ENCODE data around the gene CA5B. TPM values are rescaled to one million over a fixed set of nuclear protein-coding genes. Genes with fewer than 3 reads are reported as not detected.
A peak's percentile ranks its signal among the peaks of the same experiment; 100 is the strongest.
"Not testable (repeated sequence)": the region's sequence is repeated elsewhere in the genome, so short reads cannot be mapped to it uniquely, and the experiment has no call there.

The CA5B gene
- polyA plus RNA-seq, 3 donors from 2014 or later = 66.3 to 79.1 (median 73.4) TPM

- Mint-ChIP-seq H3K4me3 (peak overlapping the region; percentile 56 to 86 (median 80)), H3K36me3 (peaks cover 6 to 15% (median 13%) of the 10 kb centered on the region in 3 donors), H3K27ac (peak overlapping the region; percentile 89 to 96 (median 96)), H3K9me3 (no peaks in the 10 kb centered on the region), H3K27me3 (ENCODE audit: low read depth in 3 of 3) (peaks cover 0 to 5% (median 3%) of the 10 kb centered on the region in 3 donors), H3K4me1 (peaks cover 69 to 81% of the 10 kb centered on the region in 2 donors)
- peak; percentile 46 to 68 (median 62) for DNase-seq
Measured at GRCh38 chrX:15758140-15758539, 20.1 kb downstream of the CA5B start.

- not testable (repeated sequence) for DNase-seq
- peak overlapping the region in 4 of 5 donors; percentile 21 to 27 (median 26) for H3K4me3 Mint-ChIP-seq
Measured at GRCh38 chrX:15759886-15760285, 21.8 kb downstream of the CA5B start.

DNA sequence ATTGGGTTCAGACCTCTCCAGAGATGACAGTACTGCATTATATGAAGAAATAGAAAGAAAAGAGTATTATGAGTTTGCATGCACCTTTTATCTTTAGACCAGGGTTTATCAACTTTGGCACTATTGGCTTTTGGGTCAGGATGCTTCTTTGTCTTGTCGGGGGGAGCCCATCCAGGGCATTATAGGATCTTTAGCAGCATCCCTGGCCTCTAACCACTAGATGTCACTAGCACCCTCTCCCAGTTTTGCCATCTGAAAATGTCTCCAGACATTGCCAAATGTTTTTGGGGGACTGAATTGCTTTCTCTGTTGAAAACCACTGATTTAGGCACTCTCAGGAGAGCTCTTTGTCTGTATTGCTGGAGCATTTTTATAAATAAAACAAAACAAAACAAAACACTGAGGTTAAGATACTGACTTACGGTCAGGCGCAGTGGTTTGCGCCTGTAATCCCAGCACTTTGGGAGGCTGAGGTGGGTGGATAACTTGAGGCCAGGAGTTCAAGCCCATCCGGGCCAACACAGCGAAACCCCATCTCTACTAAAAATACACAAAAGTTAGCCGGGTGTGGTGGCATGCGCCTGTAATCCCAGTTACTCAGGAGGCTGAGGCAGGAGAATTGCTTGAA lies 23.6 kb downstream of the CA5B start:
- Mint-ChIP-seq H3K36me3 (peaks cover 0 to 10% (median 6%) of the 10 kb centered on the region in 3 donors), H3K9me3 (no peaks in the 10 kb centered on the region), H3K4me3 (no peak overlapping the region), H3K27ac (peak overlapping the region; percentile 68 to 84 (median 78)), H3K4me1 (peaks cover 45 to 63% of the 10 kb centered on the region in 2 donors), H3K27me3 (ENCODE audit: low read depth in 3 of 3) (peaks cover 0 to 3% (median 2%) of the 10 kb centered on the region in 3 donors)
- peak; percentile 49 to 58 (median 54) for DNase-seq

More at GRCh38 chrX:15759886-15760285, 21.8 kb downstream of the CA5B start:
- Mint-ChIP-seq H3K4me1 (peaks cover 56 to 75% of the 10 kb centered on the region in 2 donors), H3K27ac (peak overlapping the region; percentile 70 to 96 (median 94)), H3K36me3 (peaks cover 6 to 10% (median 7%) of the 10 kb centered on the region in 3 donors)
- not testable (repeated sequence) for H3K9me3 Mint-ChIP-seq; H3K27me3 Mint-ChIP-seq (ENCODE audit: low read depth in 3 of 3)

DNA sequence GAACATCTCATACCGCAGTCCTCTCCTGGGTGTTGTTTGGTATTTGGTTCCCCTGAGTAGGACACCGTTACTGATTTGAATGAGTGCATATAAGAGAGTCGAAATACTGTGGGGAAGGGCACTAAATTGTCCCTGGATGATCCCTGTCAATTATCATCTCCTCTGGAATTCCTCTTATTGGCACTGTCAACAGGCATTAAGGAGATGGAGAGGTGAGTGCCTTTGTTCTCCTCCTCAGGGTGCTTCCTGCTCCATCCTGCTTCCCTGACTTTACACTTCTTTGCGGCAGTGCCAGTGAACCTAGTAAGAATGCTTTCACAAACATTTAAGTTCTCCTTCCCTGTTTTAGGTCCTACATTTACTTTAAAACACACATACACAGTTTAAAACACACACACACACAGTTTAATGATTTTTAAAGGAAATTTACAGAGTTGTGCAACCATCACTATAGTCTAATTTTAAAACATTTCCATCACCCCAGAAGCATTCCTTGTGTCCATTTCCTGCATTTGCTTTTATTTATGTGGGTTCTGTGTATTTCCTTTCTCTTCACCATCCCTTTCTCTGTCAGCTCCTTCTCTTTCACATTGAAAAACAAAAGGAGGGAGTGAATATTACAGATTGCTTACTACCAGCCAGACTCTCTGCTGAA lies 31.4 kb downstream of the CA5B start:
- Mint-ChIP-seq H3K4me3 (no peak overlapping the region), H3K36me3 (peaks cover 15 to 35% (median 24%) of the 10 kb centered on the region in 3 donors), H3K27me3 (ENCODE audit: low read depth in 3 of 3) (no peaks in the 10 kb centered on the region), H3K27ac (peak overlapping the region in 3 of 6 donors; percentile 8 to 69 (median 47)), H3K9me3 (no peaks in the 10 kb centered on the region), H3K4me1 (peaks cover 13 to 41% of the 10 kb centered on the region in 2 donors)
- no peak for DNase-seq

DNA sequence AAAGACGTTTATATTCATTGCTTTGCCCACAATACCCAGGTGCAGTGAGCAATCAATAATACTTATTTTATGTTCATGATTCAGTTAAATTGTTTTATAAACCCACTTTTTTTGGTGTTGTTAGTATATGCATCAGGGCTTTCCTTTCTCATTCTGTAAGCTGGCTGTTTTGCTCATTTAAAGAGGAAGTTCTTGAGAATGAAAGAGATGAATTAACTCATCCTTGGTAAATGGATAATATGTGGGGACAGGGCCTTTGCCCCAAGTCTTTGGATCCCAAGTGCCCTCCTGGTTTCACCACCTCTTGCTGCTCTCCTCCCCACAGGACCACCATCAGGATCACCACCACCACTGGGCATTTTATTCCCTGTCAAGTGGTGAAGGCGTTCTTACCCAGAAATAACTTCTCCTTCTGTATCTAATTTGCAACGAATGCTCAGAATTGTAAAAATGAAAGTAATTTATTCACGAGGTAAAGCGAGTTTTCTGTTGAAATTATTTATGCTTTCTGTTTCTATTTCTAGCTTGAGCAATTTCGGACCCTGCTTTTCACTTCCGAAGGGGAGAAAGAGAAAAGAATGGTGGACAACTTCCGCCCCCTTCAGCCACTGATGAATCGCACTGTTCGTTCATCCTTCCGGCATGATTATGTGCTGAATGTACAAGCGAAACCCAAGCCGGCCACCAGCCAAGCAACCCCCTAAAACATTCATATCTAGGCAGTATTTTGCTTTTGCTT lies 44.1 kb downstream of the CA5B start:
- peak; percentile 18 to 43 (median 42) for DNase-seq
- Mint-ChIP-seq H3K27me3 (ENCODE audit: low read depth in 3 of 3) (peaks cover 0 to 2% (median 0%) of the 10 kb centered on the region in 3 donors), H3K36me3 (peaks cover 9 to 46% (median 18%) of the 10 kb centered on the region in 3 donors), H3K9me3 (no peaks in the 10 kb centered on the region), H3K4me1 (peaks cover 8 to 12% of the 10 kb centered on the region in 2 donors), H3K4me3 (peak overlapping the region; percentile 84 to 97 (median 89)), H3K27ac (peak overlapping the region; percentile 96 to 99 (median 98))

DNA sequence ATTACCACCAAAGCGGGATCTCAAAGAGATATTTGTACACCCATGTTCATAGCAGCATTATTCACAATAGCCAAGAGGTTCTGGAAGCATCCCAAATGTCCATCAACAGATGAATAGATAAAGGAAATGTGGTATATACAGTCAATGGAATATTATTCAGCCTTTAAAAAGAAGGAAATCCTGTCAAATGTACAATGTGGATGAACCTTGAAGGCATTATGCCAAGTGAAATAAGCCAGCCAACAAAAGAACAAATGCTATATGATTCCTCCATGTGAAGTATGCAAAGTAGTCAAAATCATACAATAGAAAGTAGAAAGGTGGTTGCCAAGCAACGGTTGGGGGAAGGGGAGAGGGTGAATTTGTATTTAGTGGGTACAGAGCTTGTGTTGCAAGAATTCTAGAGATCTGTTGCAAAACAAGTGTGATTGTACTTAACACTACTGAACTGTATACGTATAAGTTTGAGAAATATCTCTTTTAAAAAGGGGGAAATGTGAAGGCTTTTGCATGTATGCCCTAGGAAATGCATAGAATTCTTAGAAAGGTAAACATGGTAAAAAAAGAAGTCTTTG lies 47.2 kb downstream of the CA5B start:
- H3K27ac Mint-ChIP-seq = no peak overlapping the region
- peaks cover 9 to 28% (median 14%) of the 10 kb centered on the region in 3 donors for H3K36me3 Mint-ChIP-seq
- no peak for DNase-seq
- H3K9me3 Mint-ChIP-seq = no peaks in the 10 kb centered on the region
- peaks cover 0 to 2% (median 0%) of the 10 kb centered on the region in 3 donors for H3K27me3 Mint-ChIP-seq (ENCODE audit: low read depth in 3 of 3)
- peaks cover 11 to 20% of the 10 kb centered on the region in 2 donors for H3K4me1 Mint-ChIP-seq
- no peak overlapping the region for H3K4me3 Mint-ChIP-seq

GRCh38 chrX:15786915-15787314 lies 48.8 kb downstream of the CA5B start:
- no peaks in the 10 kb centered on the region for H3K9me3 Mint-ChIP-seq
- H3K4me3 Mint-ChIP-seq = no peak overlapping the region
- H3K36me3 Mint-ChIP-seq = peaks cover 9 to 23% (median 14%) of the 10 kb centered on the region in 3 donors
- peaks cover 0 to 2% (median 0%) of the 10 kb centered on the region in 3 donors for H3K27me3 Mint-ChIP-seq (ENCODE audit: low read depth in 3 of 3)
- no peak for DNase-seq
- H3K27ac Mint-ChIP-seq = peak overlapping the region in 3 of 6 donors; percentile 55 to 64 (median 60)
- peaks cover 8 to 16% of the 10 kb centered on the region in 2 donors for H3K4me1 Mint-ChIP-seq

DNA sequence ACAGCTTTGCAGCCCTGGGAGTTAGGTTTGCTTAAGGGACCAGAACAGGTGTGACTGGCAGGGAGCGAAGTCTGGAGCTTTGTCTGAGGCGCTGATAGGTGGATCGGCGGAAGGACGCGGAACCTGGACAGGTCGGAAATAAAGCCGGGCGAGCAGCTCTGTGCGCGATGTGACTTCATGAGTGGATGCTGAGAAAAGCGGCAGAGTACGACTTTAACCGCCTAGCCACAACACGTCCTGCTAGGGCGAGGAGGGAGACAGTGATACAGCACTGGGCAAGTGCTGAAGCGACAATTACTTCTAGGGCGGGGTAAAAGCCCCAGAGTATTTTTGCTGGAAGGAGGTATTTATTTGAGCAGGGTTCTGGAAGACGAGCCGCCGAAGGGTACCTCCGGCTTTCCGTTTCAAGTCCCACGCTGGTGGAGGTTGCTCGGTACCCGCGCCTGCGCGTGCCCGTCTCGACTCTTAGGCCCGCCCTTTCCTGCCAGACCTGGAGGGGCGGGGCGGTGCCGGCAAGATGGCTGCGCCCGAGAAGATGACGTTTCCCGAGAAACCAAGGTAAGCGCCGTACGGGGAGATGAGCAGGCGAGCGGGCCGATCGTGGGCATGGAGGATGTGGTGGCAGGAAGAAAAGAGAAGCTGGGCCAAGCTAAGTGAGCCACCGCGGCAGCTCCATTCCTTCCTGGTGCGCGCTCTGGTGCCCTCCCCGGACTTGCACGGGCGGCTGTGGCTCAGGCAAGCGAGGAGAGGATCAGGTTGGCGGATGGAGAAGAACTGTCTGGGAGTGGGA lies 52.1 kb downstream of the CA5B start, which contains the start of gene ZRSR2:
Gene ZRSR2 (plus strand): TSS at position 506 of the 790 bp plus-strand sequence. CDS start 12 bp downstream, at position 518.
- no peak within 1 kb of the TSS for H3K4me3 Mint-ChIP-seq
- no peaks in the 10 kb centered on the region for H3K27me3 Mint-ChIP-seq (ENCODE audit: low read depth in 3 of 3)
- H3K4me1 Mint-ChIP-seq = peaks cover 22 to 36% of the 10 kb centered on the region in 2 donors
- DNase-seq = peak; percentile 91
- peaks cover 0 to 9% (median 4%) of the 10 kb centered on the region in 3 donors for H3K36me3 Mint-ChIP-seq
- H3K27ac Mint-ChIP-seq = no peak within 1 kb of the TSS
- no peaks in the 10 kb centered on the region for H3K9me3 Mint-ChIP-seq

GRCh38 chrX:15790769-15791290 lies 52.8 kb downstream of the CA5B start:
- H3K4me1 Mint-ChIP-seq = peaks cover 26 to 43% of the 10 kb centered on the region in 2 donors
- H3K9me3 Mint-ChIP-seq = no peaks in the 10 kb centered on the region
- H3K36me3 Mint-ChIP-seq = peaks cover 0 to 10% (median 4%) of the 10 kb centered on the region in 3 donors
- no peak for DNase-seq
- no peaks in the 10 kb centered on the region for H3K27me3 Mint-ChIP-seq (ENCODE audit: low read depth in 3 of 3)
- no peak overlapping the region for H3K4me3 Mint-ChIP-seq
- no peak overlapping the region for H3K27ac Mint-ChIP-seq

GRCh38 chrX:15797707-15798106 lies 59.6 kb downstream of the CA5B start:
- Mint-ChIP-seq H3K9me3 (no peaks in the 10 kb centered on the region), H3K27me3 (ENCODE audit: low read depth in 3 of 3) (peaks cover 0 to 1% (median 0%) of the 10 kb centered on the region in 3 donors), H3K36me3 (peaks cover 7 to 28% (median 17%) of the 10 kb centered on the region in 3 donors), H3K27ac (peak overlapping the region in 2 of 6 donors; percentile 29 to 57), H3K4me3 (peak overlapping the region in 1 of 5 donors; percentile 35), H3K4me1 (peaks cover 43 to 66% of the 10 kb centered on the region in 2 donors)
- DNase-seq = no peak

DNA sequence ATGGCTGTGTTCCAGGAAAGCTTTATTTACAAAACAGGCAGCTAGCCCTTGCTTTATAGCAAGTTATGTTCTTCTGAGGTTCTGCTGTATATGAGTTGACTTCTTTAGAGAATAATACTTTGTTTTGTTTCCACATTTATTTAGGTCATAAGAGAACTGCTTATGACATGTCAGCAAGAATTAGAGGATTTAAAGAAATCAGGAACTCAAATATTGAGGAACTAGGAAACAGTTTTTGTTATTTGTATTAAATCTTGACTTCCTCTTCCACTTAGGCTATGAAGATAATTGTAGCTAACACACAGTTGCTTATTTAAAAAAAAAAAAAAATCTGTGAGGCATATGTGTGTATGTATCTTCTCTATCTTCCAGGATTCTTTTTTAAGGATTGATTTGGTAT lies 66.5 kb downstream of the CA5B start:
- Mint-ChIP-seq H3K36me3 (peaks cover 6 to 46% (median 26%) of the 10 kb centered on the region in 3 donors), H3K27me3 (ENCODE audit: low read depth in 3 of 3) (no peaks in the 10 kb centered on the region), H3K27ac (peak overlapping the region in 1 of 6 donors; percentile 37), H3K4me3 (no peak overlapping the region), H3K4me1 (peaks cover 2 to 16% of the 10 kb centered on the region in 2 donors), H3K9me3 (no peaks in the 10 kb centered on the region)
- DNase-seq = no peak

DNA sequence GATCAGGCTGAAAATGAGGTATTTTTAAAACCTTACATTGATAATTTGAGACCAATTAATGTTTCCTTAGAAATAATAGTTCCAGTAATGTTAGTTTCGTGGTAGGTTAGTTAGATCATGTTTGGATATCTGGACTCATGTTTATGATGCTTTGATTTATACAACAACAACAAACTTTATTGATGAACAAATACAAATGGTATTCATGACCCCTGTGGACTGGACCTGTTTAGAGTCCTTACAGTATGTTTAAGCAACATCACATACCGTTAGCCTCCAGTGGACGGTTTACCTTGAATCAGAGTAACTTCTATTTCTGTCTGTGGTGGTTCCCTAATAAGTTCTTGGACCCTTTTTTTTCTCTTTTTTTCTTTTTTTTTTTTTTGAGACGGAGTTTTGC lies 70.2 kb downstream of the CA5B start:
- Mint-ChIP-seq H3K9me3 (no peaks in the 10 kb centered on the region), H3K36me3 (peaks cover 4 to 65% (median 41%) of the 10 kb centered on the region in 3 donors), H3K4me3 (no peak overlapping the region), H3K27ac (no peak overlapping the region), H3K27me3 (ENCODE audit: low read depth in 3 of 3) (no peaks in the 10 kb centered on the region), H3K4me1 (peaks cover 0 to 13% of the 10 kb centered on the region in 2 donors)
- no peak for DNase-seq

Data from immature natural killer cell (primary cell).